ENCODE measurements around the gene MRPS9.

DNA sequence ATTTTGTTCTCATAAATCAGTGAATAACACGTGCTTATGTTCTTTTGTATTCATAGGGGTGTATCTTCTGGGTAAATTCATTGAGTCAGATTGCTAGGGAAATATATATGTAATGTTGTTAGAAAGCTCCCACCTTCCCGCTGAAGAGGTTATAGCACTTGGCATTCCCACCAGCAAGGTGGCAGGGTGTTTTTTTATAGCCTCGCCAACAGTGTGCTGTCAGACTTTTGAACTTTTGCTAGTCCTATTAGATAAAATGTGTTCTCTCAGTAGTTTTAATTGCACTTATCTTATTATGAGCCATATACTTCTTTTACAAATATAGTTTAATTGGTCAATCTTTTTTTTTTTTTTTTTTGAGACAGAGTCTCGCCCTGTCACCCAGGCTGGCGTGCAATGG, 31.0 kb downstream of the MRPS9 start:
- TF ChIP-seq, protein P1, sequence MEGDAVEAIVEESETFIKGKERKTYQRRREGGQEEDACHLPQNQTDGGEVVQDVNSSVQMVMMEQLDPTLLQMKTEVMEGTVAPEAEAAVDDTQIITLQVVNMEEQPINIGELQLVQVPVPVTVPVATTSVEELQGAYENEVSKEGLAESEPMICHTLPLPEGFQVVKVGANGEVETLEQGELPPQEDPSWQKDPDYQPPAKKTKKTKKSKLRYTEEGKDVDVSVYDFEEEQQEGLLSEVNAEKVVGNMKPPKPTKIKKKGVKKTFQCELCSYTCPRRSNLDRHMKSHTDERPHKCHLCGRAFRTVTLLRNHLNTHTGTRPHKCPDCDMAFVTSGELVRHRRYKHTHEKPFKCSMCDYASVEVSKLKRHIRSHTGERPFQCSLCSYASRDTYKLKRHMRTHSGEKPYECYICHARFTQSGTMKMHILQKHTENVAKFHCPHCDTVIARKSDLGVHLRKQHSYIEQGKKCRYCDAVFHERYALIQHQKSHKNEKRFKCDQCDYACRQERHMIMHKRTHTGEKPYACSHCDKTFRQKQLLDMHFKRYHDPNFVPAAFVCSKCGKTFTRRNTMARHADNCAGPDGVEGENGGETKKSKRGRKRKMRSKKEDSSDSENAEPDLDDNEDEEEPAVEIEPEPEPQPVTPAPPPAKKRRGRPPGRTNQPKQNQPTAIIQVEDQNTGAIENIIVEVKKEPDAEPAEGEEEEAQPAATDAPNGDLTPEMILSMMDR (IDR thresholded peaks at IDR 0.05) = no peak
- TF ChIP-seq POLR2A (IDR thresholded peaks at IDR 0.05; ENCODE audit: low read depth) = no peak

All from esophagus muscularis mucosa (tissue), 3 donors.